Measurements from ENCODE around the gene DAZAP1.

DNA sequence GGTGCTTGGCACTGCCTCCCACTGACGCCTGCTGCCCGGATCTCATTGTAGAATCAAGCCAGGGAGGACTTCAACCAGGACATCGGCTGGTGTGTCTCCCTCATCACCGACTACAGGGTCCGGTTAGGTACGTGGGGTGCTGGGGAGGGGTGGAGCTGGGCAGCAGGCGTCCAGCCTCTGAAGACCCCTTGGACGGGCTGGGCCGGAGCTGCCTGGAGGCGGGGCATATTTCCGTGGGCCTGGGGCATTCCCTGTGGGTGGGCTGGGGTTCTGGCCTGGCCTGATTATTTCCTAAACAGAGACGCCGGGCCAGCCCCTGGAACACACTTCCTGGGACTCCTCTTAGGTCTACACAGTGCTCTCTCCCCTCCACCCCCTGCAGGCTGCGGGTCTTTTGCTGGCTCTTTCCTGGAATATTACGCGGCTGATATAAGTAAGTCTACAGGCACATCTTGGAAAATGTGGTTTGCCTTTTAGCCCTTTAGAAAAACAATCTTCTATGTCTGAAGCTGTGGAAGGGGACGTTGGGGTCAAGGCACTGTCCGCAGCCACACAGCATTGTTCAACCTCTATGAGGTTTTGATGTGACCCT lies 38.1 kb upstream of the DAZAP1 start:
- TF ChIP-seq, protein P1, sequence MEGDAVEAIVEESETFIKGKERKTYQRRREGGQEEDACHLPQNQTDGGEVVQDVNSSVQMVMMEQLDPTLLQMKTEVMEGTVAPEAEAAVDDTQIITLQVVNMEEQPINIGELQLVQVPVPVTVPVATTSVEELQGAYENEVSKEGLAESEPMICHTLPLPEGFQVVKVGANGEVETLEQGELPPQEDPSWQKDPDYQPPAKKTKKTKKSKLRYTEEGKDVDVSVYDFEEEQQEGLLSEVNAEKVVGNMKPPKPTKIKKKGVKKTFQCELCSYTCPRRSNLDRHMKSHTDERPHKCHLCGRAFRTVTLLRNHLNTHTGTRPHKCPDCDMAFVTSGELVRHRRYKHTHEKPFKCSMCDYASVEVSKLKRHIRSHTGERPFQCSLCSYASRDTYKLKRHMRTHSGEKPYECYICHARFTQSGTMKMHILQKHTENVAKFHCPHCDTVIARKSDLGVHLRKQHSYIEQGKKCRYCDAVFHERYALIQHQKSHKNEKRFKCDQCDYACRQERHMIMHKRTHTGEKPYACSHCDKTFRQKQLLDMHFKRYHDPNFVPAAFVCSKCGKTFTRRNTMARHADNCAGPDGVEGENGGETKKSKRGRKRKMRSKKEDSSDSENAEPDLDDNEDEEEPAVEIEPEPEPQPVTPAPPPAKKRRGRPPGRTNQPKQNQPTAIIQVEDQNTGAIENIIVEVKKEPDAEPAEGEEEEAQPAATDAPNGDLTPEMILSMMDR (IDR thresholded peaks at IDR 0.05), result no peak
- no peak for TF ChIP-seq POLR2A (IDR thresholded peaks at IDR 0.05)
